ENCODE measurements around the gene NFIA. TPM values are rescaled to one million over a fixed set of nuclear protein-coding genes. Genes with fewer than 3 reads are reported as not detected.
A peak's percentile ranks its signal among the peaks of the same experiment; 100 is the strongest.

The NFIA gene
- total and polyA plus RNA-seq, 9 of the 15 experiments (the other 6 are each of a cell fraction or from before 2014, with no cell fraction given): 5.3 to 24.9 (median 9.8) TPM

- TF ChIP-seq ZNF134 (CRISPR knock-in tag; conservative IDR thresholded peaks at IDR 0.05) (0 out of 2 replicates have a peak, but pooled peaks have one; percentile 30), POLR2A (conservative IDR thresholded peaks at IDR 0.05) (peak; percentile 36; the same call in 1 of the 2 replicates), MXI1 (IDR thresholded peaks at IDR 0.05; ENCODE audit: low read depth, low read length) (no peak), L3MBTL2 (IDR thresholded peaks at IDR 0.05) (peak; percentile 92), POLR2H (tag; IDR thresholded peaks at IDR 0.05; ENCODE audit: low read depth) (peak; percentile 73), PHF8 (IDR thresholded peaks at IDR 0.05; ENCODE audit: borderline replicate concordance, low read length) (0 out of 2 replicates have a peak, but pooled peaks have one; percentile 19), RBM15 (IDR thresholded peaks at IDR 0.05; ENCODE audit: insufficient read depth, low read length) (no peak), HDAC8 (tag; IDR thresholded peaks at IDR 0.05) (peak; percentile 74), HEY1 (CRISPR knock-in tag; IDR thresholded peaks at IDR 0.05; ENCODE audit: borderline replicate concordance) (peak; percentile 61; the same call in 1 of the 2 replicates), SMARCB1 (IDR thresholded peaks at IDR 0.05; ENCODE audit: insufficient read length, low read depth) (no peak), ATF1 (CRISPR knock-in tag; IDR thresholded peaks at IDR 0.05) (no peak), ATF1 (tag; IDR thresholded peaks at IDR 0.05) (peak; percentile 70), NR2C2 (CRISPR knock-in tag; IDR thresholded peaks at IDR 0.05) (no peak), NR2C2 (tag; IDR thresholded peaks at IDR 0.05) (peak; percentile 64), PTTG1 (tag; IDR thresholded peaks at IDR 0.05; ENCODE audit: low read depth) (peak; percentile 25; the same call in 1 of the 2 replicates), CUX1 (CRISPR knock-in tag; IDR thresholded peaks at IDR 0.05) (peak; percentile 86; the same call in 1 of the 2 replicates), MCM3 (IDR thresholded peaks at IDR 0.05) (no peak), BRD9 (IDR thresholded peaks at IDR 0.05; ENCODE audit: low read depth, partially characterized antibody) (peak; percentile 65), ZC3H11A (IDR thresholded peaks at IDR 0.05; ENCODE audit: low read depth, low read length) (peak; percentile 89), CREBBP (IDR thresholded peaks at IDR 0.05; ENCODE audit: low read depth, low read length) (no peak), DMBX1 (CRISPR knock-in tag; IDR thresholded peaks at IDR 0.05; ENCODE audit: borderline replicate concordance) (0 out of 2 replicates have a peak, but pooled peaks have one; percentile 43), ETV6 (IDR thresholded peaks at IDR 0.05; ENCODE audit: borderline replicate concordance in 1 of 2, low read depth in 2 of 2, low read length in 1 of 2) (no peak), ETV6 (CRISPR knock-in tag; IDR thresholded peaks at IDR 0.05; ENCODE audit: borderline replicate concordance) (no peak), HDGF (IDR thresholded peaks at IDR 0.05) (no peak), GTF2B (IDR thresholded peaks at IDR 0.05; ENCODE audit: extremely low read depth, insufficient read length) (no peak), GABPB2 (CRISPR knock-in tag; conservative IDR thresholded peaks at IDR 0.05) (no peak)
Observed at GRCh38 chr1:61184040-61184713, 101.8 kb downstream of the NFIA start (continued).
